Neural cell (in vitro differentiated cells): ENCODE measurements around the gene SRI. TPM values are rescaled to one million over a fixed set of nuclear protein-coding genes. Genes with fewer than 3 reads are reported as not detected.

Source experiments
- H2AFZ ChIP-seq: fragments of 200-600, 300-800 bp; sonication (generic), shearing (Covaris generic); 2 replicates; pipeline ENCODE4 v1.6.0; 2014; ENCODE audit warnings: low read depth, mild to moderate bottlenecking, antibody characterized with exemption, low read length, moderate library complexity
- H3F3A ChIP-seq: fragments of 200-600 bp; shearing (Covaris generic); 2 replicates; pipeline ENCODE4 v1.6.1; 2016; ENCODE audit warnings: mild to moderate bottlenecking, moderate library complexity, mixed read lengths, antibody characterized with exemption, low read length; ENCODE audit not compliant: insufficient read depth, poor library complexity, severe bottlenecking
- H3K27ac ChIP-seq: fragments of 200-600, 300-800 bp; sonication (generic), shearing (Covaris generic); 2 replicates; pipeline ENCODE4 v1.5.1; 2014; ENCODE audit warnings: mild to moderate bottlenecking, low read length, moderate library complexity
- H3K27me3 ChIP-seq: fragments of 300-800, 200-600 bp; sonication (generic), shearing (Covaris generic); 2 replicates; pipeline ENCODE4 v1.6.0; 2014; ENCODE audit warnings: mild to moderate bottlenecking, low read depth, low read length, moderate library complexity; ENCODE audit not compliant: insufficient read depth
- H3K36me3 ChIP-seq: fragments of 300-800, 200-600 bp; sonication (generic), shearing (Covaris generic); 2 replicates; pipeline ENCODE4 v1.5.1; 2014; ENCODE audit warnings: mild to moderate bottlenecking, antibody characterized with exemption, low read length, moderate library complexity; ENCODE audit not compliant: insufficient read depth
- H3K4me2 ChIP-seq: fragments of 300-800, 200-600 bp; sonication (generic), shearing (Covaris generic); 2 replicates; pipeline ENCODE4 v1.6.0; 2014; ENCODE audit warnings: mild to moderate bottlenecking, low read length
- H3K4me3 ChIP-seq: fragments of 300-800, 200-600 bp; sonication (generic), shearing (Covaris generic); 2 replicates; pipeline ENCODE4 v1.5.1; 2014; ENCODE audit warnings: mild to moderate bottlenecking, low read length, moderate library complexity
- H3K79me2 ChIP-seq: fragments of 200-600 bp; shearing (Covaris generic); replicated peaks from 2 replicates; pipeline ENCODE4 v1.6.0; 2014; ENCODE audit warnings: mild to moderate bottlenecking, low read length, moderate library complexity; ENCODE audit not compliant: insufficient read depth
- H3K9ac ChIP-seq: fragments of 300-800, 200-600 bp; sonication (generic), shearing (Covaris generic); 2 replicates; pipeline ENCODE4 v1.6.1; 2016; ENCODE audit warnings: mild to moderate bottlenecking, low read length, mixed read lengths
- H3K9me2 ChIP-seq: fragments of 200-600 bp; shearing (Covaris generic); 2 replicates; pipeline ENCODE4 v1.6.1; 2016; ENCODE audit warnings: mild to moderate bottlenecking, low read length, mixed read lengths; ENCODE audit not compliant: insufficient read depth
- H3K9me3 ChIP-seq: fragments of 200-600, 300-800 bp; sonication (generic), shearing (Covaris generic); 2 replicates; pipeline ENCODE4 v1.6.1; 2016; ENCODE audit warnings: mild to moderate bottlenecking, mixed run types, low read length, moderate library complexity, mixed read lengths
- H4K20me1 ChIP-seq: fragments of 200-600 bp; shearing (Covaris generic); 2 replicates; pipeline ENCODE4 v1.6.1; 2016; ENCODE audit warnings: mild to moderate bottlenecking, mixed run types; ENCODE audit not compliant: insufficient read depth
- CTCF ChIP-seq: fragments of 450-650 bp; IDR thresholded peaks from 2 replicates; pipeline ENCODE4 v1.5.1; 2014; ENCODE audit warnings: antibody characterized with exemption, mild to moderate bottlenecking, moderate library complexity; ENCODE audit not compliant: poor library complexity, severe bottlenecking
- EP300 ChIP-seq: fragments of 450-650 bp; conservative IDR thresholded peaks from 2 replicates; pipeline ENCODE4 v1.6.1; 2014; ENCODE audit warnings: antibody characterized with exemption, mild to moderate bottlenecking, moderate library complexity; ENCODE audit not compliant: poor library complexity, severe bottlenecking
- EZH2 ChIP-seq: fragments of 200-600, 300-800 bp; shearing (Covaris generic), sonication (generic); IDR thresholded peaks from 2 replicates; pipeline ENCODE4 v1.6.1; 2014; ENCODE audit warnings: antibody characterized with exemption, low read length, borderline replicate concordance, mild to moderate bottlenecking; ENCODE audit not compliant: insufficient read depth, poor library complexity, severe bottlenecking
- MXI1 ChIP-seq: fragments of 450-650 bp; conservative IDR thresholded peaks from 2 replicates; pipeline ENCODE4 v1.6.1; 2014; ENCODE audit warnings: antibody characterized with exemption, mild to moderate bottlenecking; ENCODE audit not compliant: poor library complexity, severe bottlenecking
- POLR2AphosphoS5 ChIP-seq: IDR thresholded peaks from 2 replicates; pipeline ENCODE4 v1.6.1; 2012
- RAD21 ChIP-seq: fragments of 450-650 bp; conservative IDR thresholded peaks from 2 replicates; pipeline ENCODE4 v1.6.1; 2014; ENCODE audit warnings: antibody characterized with exemption, mild to moderate bottlenecking, moderate library complexity
- SMC3 ChIP-seq: fragments of 450-650 bp; conservative IDR thresholded peaks from 2 replicates; pipeline ENCODE4 v1.6.1; 2014; ENCODE audit warnings: antibody characterized with exemption, mild to moderate bottlenecking, moderate library complexity; ENCODE audit not compliant: poor library complexity
- TAF1 ChIP-seq: IDR thresholded peaks from 2 replicates; pipeline ENCODE4 v1.6.1; 2012; ENCODE audit warnings: low read depth
- polyA plus RNA-seq: library from polyadenylated mRNA; depleted of rRNA; stranded (reverse); fragments of >200 nt; gene quantifications from 2 replicates; pipeline ENCODE4 v1.2.3, GENCODE V29; 2014
- TF ChIP-seq, protein P1 (sequence below): IDR thresholded peaks from 2 replicates; pipeline ENCODE4 v1.6.1; 2012; ENCODE audit warnings: borderline replicate concordance

The SRI gene
- polyA plus RNA-seq, 1 donor from 2014 or later: 97.2 TPM

DNA sequence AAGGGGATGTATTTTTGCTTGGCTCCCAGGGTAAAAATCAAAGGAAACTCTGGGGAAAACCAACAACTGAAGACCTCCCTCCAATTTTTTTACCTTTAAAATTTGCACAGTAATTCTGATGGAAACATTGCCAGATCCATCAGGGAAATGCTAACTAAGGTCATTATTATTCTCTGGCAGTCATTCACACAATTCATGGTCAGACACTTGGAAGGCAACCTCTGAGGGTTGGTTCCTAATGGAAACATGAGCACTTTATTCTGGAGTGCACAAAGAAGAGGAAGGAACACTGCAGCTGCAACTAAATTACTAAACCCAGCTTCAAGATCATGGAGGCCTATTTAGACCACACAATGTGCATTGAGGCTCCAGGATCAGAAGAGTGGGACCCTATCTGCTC, 34.2 kb downstream of the SRI start:
- Histone ChIP-seq H3K9me2 (no peaks in the 10 kb centered on the region), H3K9ac (no peak overlapping the region), H3K27ac (no peak overlapping the region), H3K9me3 (no peaks in the 10 kb centered on the region), H3K36me3 (no peaks in the 10 kb centered on the region), H2AFZ (no peak overlapping the region), H3K27me3 (no peaks in the 10 kb centered on the region), H3K79me2 (no peaks in the 10 kb centered on the region), H4K20me1 (no peaks in the 10 kb centered on the region), H3K4me3 (no peak overlapping the region), H3K4me2 (no peak overlapping the region), H3F3A (no peaks in the 10 kb centered on the region)
- TF ChIP-seq, protein P1, sequence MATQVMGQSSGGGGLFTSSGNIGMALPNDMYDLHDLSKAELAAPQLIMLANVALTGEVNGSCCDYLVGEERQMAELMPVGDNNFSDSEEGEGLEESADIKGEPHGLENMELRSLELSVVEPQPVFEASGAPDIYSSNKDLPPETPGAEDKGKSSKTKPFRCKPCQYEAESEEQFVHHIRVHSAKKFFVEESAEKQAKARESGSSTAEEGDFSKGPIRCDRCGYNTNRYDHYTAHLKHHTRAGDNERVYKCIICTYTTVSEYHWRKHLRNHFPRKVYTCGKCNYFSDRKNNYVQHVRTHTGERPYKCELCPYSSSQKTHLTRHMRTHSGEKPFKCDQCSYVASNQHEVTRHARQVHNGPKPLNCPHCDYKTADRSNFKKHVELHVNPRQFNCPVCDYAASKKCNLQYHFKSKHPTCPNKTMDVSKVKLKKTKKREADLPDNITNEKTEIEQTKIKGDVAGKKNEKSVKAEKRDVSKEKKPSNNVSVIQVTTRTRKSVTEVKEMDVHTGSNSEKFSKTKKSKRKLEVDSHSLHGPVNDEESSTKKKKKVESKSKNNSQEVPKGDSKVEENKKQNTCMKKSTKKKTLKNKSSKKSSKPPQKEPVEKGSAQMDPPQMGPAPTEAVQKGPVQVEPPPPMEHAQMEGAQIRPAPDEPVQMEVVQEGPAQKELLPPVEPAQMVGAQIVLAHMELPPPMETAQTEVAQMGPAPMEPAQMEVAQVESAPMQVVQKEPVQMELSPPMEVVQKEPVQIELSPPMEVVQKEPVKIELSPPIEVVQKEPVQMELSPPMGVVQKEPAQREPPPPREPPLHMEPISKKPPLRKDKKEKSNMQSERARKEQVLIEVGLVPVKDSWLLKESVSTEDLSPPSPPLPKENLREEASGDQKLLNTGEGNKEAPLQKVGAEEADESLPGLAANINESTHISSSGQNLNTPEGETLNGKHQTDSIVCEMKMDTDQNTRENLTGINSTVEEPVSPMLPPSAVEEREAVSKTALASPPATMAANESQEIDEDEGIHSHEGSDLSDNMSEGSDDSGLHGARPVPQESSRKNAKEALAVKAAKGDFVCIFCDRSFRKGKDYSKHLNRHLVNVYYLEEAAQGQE: no peak
- TF ChIP-seq POLR2AphosphoS5 (no peak), TAF1 (no peak), CTCF (no peak), MXI1 (no peak), EP300 (no peak), SMC3 (no peak), EZH2 (no peak), RAD21 (no peak)

DNA sequence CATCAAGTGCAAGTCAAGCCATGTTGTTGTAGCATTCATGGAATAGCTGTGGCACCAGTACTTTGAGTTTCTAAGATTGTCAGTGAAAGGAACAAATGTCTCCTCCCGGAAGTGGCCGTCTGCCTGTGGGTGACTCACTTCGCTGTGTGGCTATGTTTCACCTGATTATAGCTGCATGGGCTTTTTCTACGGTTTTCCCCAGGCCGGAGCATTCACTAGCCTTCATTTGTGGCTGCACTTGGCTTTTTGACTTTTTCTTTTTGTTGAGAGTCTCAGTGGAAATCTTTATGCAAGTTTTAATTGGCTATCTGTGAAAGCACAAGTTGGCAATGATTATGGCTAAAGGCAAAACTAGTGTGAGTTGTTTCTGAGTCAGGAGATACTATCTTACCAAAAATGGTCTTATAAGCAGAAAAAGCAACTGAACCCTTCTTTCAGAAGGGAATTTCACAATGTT, 35.0 kb downstream of the SRI start:
- no peak overlapping the region for H3K27ac ChIP-seq
- no peak overlapping the region for H3K4me3 ChIP-seq
- H3K9me3 ChIP-seq: no peaks in the 10 kb centered on the region
- H3F3A ChIP-seq: no peaks in the 10 kb centered on the region
- no peak for TF ChIP-seq EP300
- TF ChIP-seq, protein P1: no peak
- no peak for TF ChIP-seq EZH2
- TF ChIP-seq RAD21: no peak
- no peak for TF ChIP-seq SMC3
- no peak for TF ChIP-seq CTCF
- TF ChIP-seq POLR2AphosphoS5: no peak
- no peak for TF ChIP-seq MXI1
- TF ChIP-seq TAF1: no peak
- no peaks in the 10 kb centered on the region for H3K79me2 ChIP-seq
- no peaks in the 10 kb centered on the region for H3K36me3 ChIP-seq
- H3K4me2 ChIP-seq: no peak overlapping the region
- no peaks in the 10 kb centered on the region for H4K20me1 ChIP-seq
- H3K27me3 ChIP-seq: no peaks in the 10 kb centered on the region
- no peaks in the 10 kb centered on the region for H3K9me2 ChIP-seq
- H3K9ac ChIP-seq: no peak overlapping the region
- H2AFZ ChIP-seq: no peak overlapping the region
